T-cell (primary cell): ENCODE data around the gene SKIL. TPM values are rescaled to one million over a fixed set of nuclear protein-coding genes. Genes with fewer than 3 reads are reported as not detected.

Experiments used
- ATAC-seq, 4 experiments: fragments of 200-7000 bp in 3 of 4; fragments of 150-1000 bp in 1 of 4; cut with Tn5 transposase; replicated peaks in 1 of 4; 1 replicate in 3 of 4; 2 replicates in 1 of 4; pipeline ENCODE4 v1.10.0; 2021; ENCODE audit warnings: moderate library complexity in 3 of 4, mild to moderate bottlenecking in 2 of 4, moderate number of reproducible peaks in 1 of 4
- CTCF ChIA-PET, 2 donors: fragments of 300-600 bp; sonication (Branson Sonifier 250); formaldehyde crosslinking; loops; one replicate each; lab custom pipeline; 2022; ENCODE audit warnings: antibody characterized with exemption in 2 of 2; lab: Charles Lee
- POLR2A ChIA-PET, 2 donors: fragments of 300-600 bp; sonication (Branson Sonifier 250); formaldehyde crosslinking; loops; one replicate each; lab custom pipeline; 2022; ENCODE audit warnings: antibody characterized with exemption in 2 of 2; lab: Charles Lee
- DNase-seq, 35 experiments: peaks; one replicate each; pipeline versions ENCODE4 v3.0.0 to v3.0.0-alpha.2; 2013 to 2023
- H3K27ac ChIP-seq: one replicate; pipeline ENCODE4 v1.5.1; 2013; ENCODE audit warnings: low read length
- H3K27me3 ChIP-seq, 2 experiments: replicated peaks in 1 of 2; 1 replicate in 1 of 2; 2 replicates in 1 of 2; pipeline versions ENCODE4 v1.6.1 to v1.7.0; 2013; ENCODE audit warnings: low read length in 1 of 2, mixed read lengths in 1 of 2; ENCODE audit not compliant: control insufficient read depth in 2 of 2, insufficient read depth in 2 of 2; ENCODE audit errors: extremely low read depth in 1 of 2
- H3K36me3 ChIP-seq, 2 donors: 1 replicate in 1 of 2; 2 replicates in 1 of 2; pipeline versions ENCODE4 v1.6.1 to v1.7.0; 2013; ENCODE audit warnings: low read length in 1 of 2; ENCODE audit not compliant: control insufficient read depth in 2 of 2, insufficient read depth in 1 of 2; ENCODE audit errors: extremely low read depth in 1 of 2
- H3K4me1 ChIP-seq, 2 experiments: 1 replicate in 1 of 2; 2 replicates in 1 of 2; pipeline versions ENCODE4 v1.6.1 to v1.7.0; 2013; ENCODE audit warnings: low read length in 2 of 2, mixed read lengths in 1 of 2; ENCODE audit not compliant: insufficient read depth in 2 of 2, control insufficient read depth in 1 of 2; ENCODE audit errors: extremely low read depth in 1 of 2
- H3K4me3 ChIP-seq, 2 donors: 1 replicate in 1 of 2; 2 replicates in 1 of 2; pipeline versions ENCODE4 v1.5.1 to v1.7.0; 2013; ENCODE audit warnings: mild to moderate bottlenecking in 2 of 2, low read length in 1 of 2, moderate library complexity in 1 of 2; ENCODE audit not compliant: control insufficient read depth in 1 of 2; ENCODE audit errors: extremely low read depth in 1 of 2
- H3K9me3 ChIP-seq: 2 replicates; pipeline ENCODE4 v1.7.0; 2013
- H3K27ac Mint-ChIP-seq, 2 donors: one replicate each; pipeline ENCODE4 v1.8.0; 2020 to 2021; ENCODE audit warnings: mild to moderate bottlenecking in 2 of 2, mixed read lengths in 2 of 2
- H3K27me3 Mint-ChIP-seq, 2 donors: one replicate each; pipeline ENCODE4 v1.8.0; 2021 to 2022; ENCODE audit warnings: mixed read lengths in 2 of 2
- H3K36me3 Mint-ChIP-seq: one replicate; pipeline ENCODE4 v1.8.0; 2021; ENCODE audit warnings: mixed read lengths
- H3K4me1 Mint-ChIP-seq, 3 donors: one replicate each; pipeline ENCODE4 v1.8.0; 2020 to 2022; ENCODE audit warnings: mixed read lengths in 3 of 3, mild to moderate bottlenecking in 1 of 3
- H3K4me3 Mint-ChIP-seq, 3 donors: one replicate each; pipeline ENCODE4 v1.8.0; 2020 to 2022; ENCODE audit warnings: mild to moderate bottlenecking in 3 of 3, mixed read lengths in 3 of 3, moderate library complexity in 3 of 3
- H3K9me3 Mint-ChIP-seq, 3 donors: one replicate each; pipeline ENCODE4 v1.8.0; 2020 to 2022; ENCODE audit warnings: mixed read lengths in 3 of 3
- WGBS: methylation state at CpG from one replicate; pipeline ENCODE4 v1.1.5; 2013; ENCODE audit warnings: missing lambda C conversion rate; ENCODE audit not compliant: insufficient coverage; 5-methylcytosine and 5-hydroxymethylcytosine counted together
- total RNA-seq, 35 experiments: library from RNA in 6 of 35; stranded (reverse) in 6 of 35; fragments of 120-200 nt in 1 of 35; gene quantifications; one replicate each; pipeline versions ENCODE4 v1.2.1 to v1.2.4 and lab custom pipeline; 2013 to 2026

Gene SKIL
- total RNA-seq, 5 donors from 2014 or later (not counting 1 experiment from before 2014, with no cell fraction given) = 69.1 to 97.7 (median 78.5) TPM

DNA sequence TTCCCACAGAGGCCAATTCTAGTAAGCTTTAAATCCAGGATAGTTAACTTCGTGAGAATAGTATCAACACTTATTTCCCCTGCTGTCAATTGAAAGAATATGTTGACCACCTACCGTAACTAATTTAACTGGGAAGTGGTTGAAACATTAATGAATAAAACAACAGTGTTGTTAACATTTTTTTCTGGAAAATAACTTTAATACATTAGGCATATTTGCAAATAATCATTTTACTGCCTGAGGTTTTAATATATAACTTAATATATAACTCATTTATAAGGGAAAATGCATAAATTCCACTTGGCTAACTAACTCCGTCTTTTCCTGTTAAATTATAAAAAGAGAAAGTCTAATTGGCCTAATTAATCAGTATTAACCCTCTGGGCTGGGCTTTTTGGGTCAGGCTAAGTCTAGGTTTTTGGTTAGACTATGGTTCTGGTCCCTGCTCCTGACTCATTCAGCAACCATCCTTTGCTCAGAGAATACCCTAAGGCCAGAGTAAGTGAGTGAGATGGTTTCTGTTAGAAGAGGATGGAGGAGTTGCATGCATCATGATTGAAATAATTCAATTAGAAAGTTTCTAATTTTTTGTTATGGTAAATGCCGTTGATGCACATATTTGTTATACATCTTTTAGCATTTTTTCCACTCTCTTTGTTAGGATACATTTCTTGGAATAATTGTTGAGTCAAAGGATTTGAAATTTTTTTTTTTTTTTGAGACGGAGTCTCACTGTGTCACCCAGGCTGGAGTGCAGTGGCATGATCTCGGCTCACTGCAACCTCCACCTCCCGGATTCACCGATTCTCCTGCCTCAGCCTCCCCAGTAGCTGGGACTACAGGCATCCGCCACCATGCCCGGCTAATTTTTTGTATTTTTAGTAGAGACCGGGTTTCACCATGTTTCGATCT lies 10.8 kb upstream of the SKIL start:
- WGBS = 99% methylated on average over 5 of the region's 12 CpGs
- H3K9me3 ChIP-seq = no peaks in the 10 kb centered on the region
- no peak overlapping the region for H3K4me3 Mint-ChIP-seq
- H3K36me3 ChIP-seq = no peaks in the 10 kb centered on the region
- H3K27ac Mint-ChIP-seq = no peak overlapping the region
- DNase-seq = no peak
- H3K27ac ChIP-seq = no peak overlapping the region
- ChIA-PET CTCF (no interaction called here), POLR2A (interaction anchor here (0.6 to 0.7 kb wide), 2 partner anchors 29 to 352 kb away, joined by 3 to 7 read pairs; no protein-coding TSS in a partner anchor)
- no peaks in the 10 kb centered on the region for H3K4me1 ChIP-seq
- H3K36me3 Mint-ChIP-seq = no peaks in the 10 kb centered on the region
- H3K4me3 ChIP-seq = no peak overlapping the region
- H3K27me3 ChIP-seq = peaks cover 0 to 4% of the 10 kb centered on the region in 2 experiments
- no peaks in the 10 kb centered on the region for H3K27me3 Mint-ChIP-seq
- ATAC-seq = no peak
- no peaks in the 10 kb centered on the region for H3K9me3 Mint-ChIP-seq
- H3K4me1 Mint-ChIP-seq = peaks cover 0 to 10% (median 6%) of the 10 kb centered on the region in 3 donors

DNA sequence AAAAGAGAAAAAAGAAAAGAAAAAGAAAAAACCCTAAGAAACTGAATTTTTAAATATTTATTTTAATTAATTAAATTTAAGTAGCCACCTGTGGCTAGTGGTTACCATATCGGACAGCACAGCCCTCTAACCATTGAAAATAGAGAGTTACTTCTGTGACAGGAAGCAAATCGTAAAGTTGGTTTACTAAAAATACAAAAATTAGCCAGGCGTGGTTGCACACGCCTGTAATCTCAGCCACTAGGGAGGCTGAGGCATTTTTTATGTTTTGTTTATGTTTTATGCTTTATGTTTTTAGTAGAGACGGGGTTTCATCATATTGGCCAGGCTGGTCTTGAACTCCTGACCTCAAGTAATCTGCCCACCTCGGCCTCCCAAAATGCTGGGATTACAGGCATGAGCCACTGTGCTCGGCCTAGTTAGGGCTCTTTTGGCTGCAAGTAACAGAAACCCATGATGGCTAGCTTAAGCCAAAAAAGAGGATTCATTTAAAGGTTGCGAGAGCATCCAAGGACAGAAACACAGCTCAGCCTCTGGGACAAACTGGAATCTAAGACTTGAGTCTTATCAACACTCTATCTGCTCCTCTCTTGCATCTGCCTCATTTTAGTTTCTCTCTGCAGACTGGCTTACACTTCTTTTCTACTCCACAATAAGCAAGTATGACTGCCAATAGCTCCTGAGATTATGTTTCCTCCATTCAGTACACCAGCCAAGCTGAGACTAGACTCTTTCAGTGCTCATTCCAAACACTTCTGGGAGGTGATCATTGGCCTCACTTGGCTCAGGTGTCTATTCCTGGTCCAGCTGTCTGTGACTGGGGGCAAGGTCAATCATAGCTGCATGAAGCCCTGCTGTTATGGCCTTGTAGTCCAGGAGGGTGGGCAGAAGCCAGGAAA lies 6.8 kb upstream of the SKIL start:
- CTCF ChIA-PET = no interaction called here
- Histone ChIP-seq H3K27me3 (no peaks in the 10 kb centered on the region), H3K4me1 (peaks cover 2 to 5% of the 10 kb centered on the region in 2 experiments), H3K9me3 (no peaks in the 10 kb centered on the region), H3K4me3 (no peak overlapping the region), H3K36me3 (no peaks in the 10 kb centered on the region), H3K27ac (no peak overlapping the region)
- Mint-ChIP-seq H3K27ac (no peak overlapping the region), H3K36me3 (no peaks in the 10 kb centered on the region), H3K27me3 (no peaks in the 10 kb centered on the region), H3K9me3 (no peaks in the 10 kb centered on the region), H3K4me3 (no peak overlapping the region), H3K4me1 (peaks cover 14 to 33% (median 14%) of the 10 kb centered on the region in 3 donors)
- POLR2A ChIA-PET = interaction anchor here in 1 of 2 donors (0.6 to 0.7 kb wide), 2 partner anchors 212 to 505 kb away, joined by 3 to 5 read pairs; no protein-coding TSS in a partner anchor
- peak in 1 of 4 experiments; percentile 19 for ATAC-seq
- no peak for DNase-seq
- WGBS = 92% methylated on average over 7 of the region's 8 CpGs

DNA sequence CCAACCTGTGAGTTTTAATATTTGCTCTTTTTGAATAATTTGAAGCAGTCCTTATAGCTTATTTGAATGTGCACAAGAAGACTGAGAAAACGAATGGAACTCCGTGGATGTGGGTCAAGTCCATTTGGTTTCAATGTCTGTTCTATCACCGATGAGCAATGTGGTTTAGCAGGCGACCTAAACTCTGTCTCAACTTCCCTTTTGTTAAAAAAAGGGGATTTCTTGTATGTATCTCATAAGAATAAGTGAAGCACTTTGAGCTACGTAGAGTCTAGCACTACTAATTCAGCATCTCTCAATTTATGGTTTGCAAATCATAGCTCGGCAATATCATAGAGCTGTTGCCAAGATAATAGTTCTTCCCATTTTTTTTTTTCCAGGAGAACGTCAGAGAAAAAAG lies 4.6 kb upstream of the SKIL start:
- Histone ChIP-seq H3K4me3 (no peak overlapping the region), H3K4me1 (peaks cover 9 to 10% of the 10 kb centered on the region in 2 experiments), H3K36me3 (no peaks in the 10 kb centered on the region), H3K27ac (no peak overlapping the region), H3K27me3 (no peaks in the 10 kb centered on the region), H3K9me3 (no peaks in the 10 kb centered on the region)
- Mint-ChIP-seq H3K36me3 (no peaks in the 10 kb centered on the region), H3K27ac (peak overlapping the region in 1 of 2 donors; percentile 23), H3K4me1 (peaks cover 21 to 42% (median 22%) of the 10 kb centered on the region in 3 donors), H3K9me3 (no peaks in the 10 kb centered on the region), H3K4me3 (no peak overlapping the region), H3K27me3 (no peaks in the 10 kb centered on the region)
- ChIA-PET CTCF (interaction anchor here (0.6 to 1.2 kb wide), 3 partner anchors 9 to 60 kb away, joined by 3 to 4 read pairs (median 4); no protein-coding TSS in a partner anchor), POLR2A (interaction anchor here in 1 of 2 donors (0.6 to 0.9 kb wide), 2 partner anchors 13 to 31 kb away, joined by 5 to 9 read pairs; no protein-coding TSS in a partner anchor)
- ATAC-seq (no peak), DNase-seq (peak in 1 of 35 experiments; percentile 29)
- WGBS = no CpG with 5 or more reads among the region's 7 CpGs

DNA sequence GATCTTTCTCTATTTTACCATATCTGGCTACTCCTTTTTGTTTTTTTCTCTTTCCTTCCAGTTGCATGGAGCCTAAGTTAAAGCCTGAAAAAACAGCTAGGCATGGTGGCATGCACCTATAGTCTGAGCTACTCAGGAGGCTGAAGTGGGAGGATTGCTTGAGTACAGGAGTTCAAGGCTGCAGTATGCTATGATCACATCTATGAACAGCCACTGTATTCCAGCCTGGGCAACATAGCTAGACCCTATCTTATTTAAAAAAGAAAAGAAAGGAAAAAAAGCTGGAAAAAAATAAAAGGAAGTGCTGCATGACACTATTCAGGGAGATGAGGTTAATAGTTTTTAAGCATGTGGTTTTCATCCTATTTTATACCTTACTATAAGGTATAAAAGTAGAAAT lies 4.0 kb upstream of the SKIL start:
- Histone ChIP-seq H3K27me3 (no peaks in the 10 kb centered on the region), H3K9me3 (no peaks in the 10 kb centered on the region), H3K4me1 (peaks cover 9 to 15% of the 10 kb centered on the region in 2 experiments), H3K4me3 (no peak overlapping the region), H3K27ac (no peak overlapping the region), H3K36me3 (no peaks in the 10 kb centered on the region)
- ATAC-seq (no peak), DNase-seq (no peak)
- H3K4me3 Mint-ChIP-seq = no peak overlapping the region
- H3K9me3 Mint-ChIP-seq = no peaks in the 10 kb centered on the region
- peaks cover 2% of the 10 kb centered on the region for H3K36me3 Mint-ChIP-seq
- CTCF ChIA-PET = interaction anchor here (0.6 to 1.2 kb wide), 3 partner anchors 9 to 60 kb away, joined by 3 to 4 read pairs (median 4); no protein-coding TSS in a partner anchor
- H3K27me3 Mint-ChIP-seq = no peaks in the 10 kb centered on the region
- POLR2A ChIA-PET = interaction anchor here in 1 of 2 donors (0.6 to 1.1 kb wide), 3 partner anchors 9 to 30 kb away, joined by 3 to 9 read pairs (median 5); no protein-coding TSS in a partner anchor
- peaks cover 24 to 45% (median 25%) of the 10 kb centered on the region in 3 donors for H3K4me1 Mint-ChIP-seq
- peak overlapping the region in 1 of 2 donors; percentile 55 for H3K27ac Mint-ChIP-seq

DNA sequence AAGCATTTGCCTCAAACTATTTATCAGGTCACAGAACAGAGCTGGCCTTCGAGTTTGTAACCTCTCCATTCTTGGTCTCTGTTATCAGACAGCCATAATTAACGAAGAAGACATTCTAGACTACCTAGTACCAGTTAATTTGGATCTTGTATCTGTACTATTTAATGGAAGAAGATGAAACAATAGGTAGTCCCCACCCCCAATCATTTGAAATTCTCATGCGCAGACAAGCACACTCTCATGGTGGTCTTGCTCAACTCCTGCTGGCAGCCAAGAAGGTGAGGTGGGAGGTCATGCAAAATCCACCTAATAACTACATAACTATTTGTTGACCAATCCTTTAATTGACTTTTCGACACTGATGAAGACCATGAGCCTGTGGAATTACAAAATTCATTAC lies 2.8 kb upstream of the SKIL start:
- Mint-ChIP-seq H3K27ac (peak overlapping the region in 1 of 2 donors; percentile 31), H3K27me3 (no peaks in the 10 kb centered on the region), H3K9me3 (no peaks in the 10 kb centered on the region), H3K4me3 (peak overlapping the region in 1 of 3 donors; percentile 6), H3K4me1 (peaks cover 31 to 54% (median 32%) of the 10 kb centered on the region in 3 donors), H3K36me3 (peaks cover 6% of the 10 kb centered on the region)
- H3K4me1 ChIP-seq = peaks cover 11 to 21% of the 10 kb centered on the region in 2 experiments
- no peak overlapping the region for H3K4me3 ChIP-seq
- ATAC-seq (no peak), DNase-seq (no peak)
- H3K27me3 ChIP-seq = no peaks in the 10 kb centered on the region
- no peaks in the 10 kb centered on the region for H3K36me3 ChIP-seq
- no peaks in the 10 kb centered on the region for H3K9me3 ChIP-seq
- ChIA-PET POLR2A (interaction anchor here in 1 of 2 donors (0.6 kb wide), 2 partner anchors 17 to 980 kb away, joined by 3 to 5 read pairs; no protein-coding TSS in a partner anchor), CTCF (no interaction called here)
- WGBS = no CpG with 5 or more reads among the region's 4 CpGs
- no peak overlapping the region for H3K27ac ChIP-seq
